Stimulated activated CD4-positive, alpha-beta T cell treated with anti-CD3 and anti-CD28 coated beads, Interleukin-2, amount 100 ng/mL, for 4 hours (primary cell): Measurements from ENCODE around the gene SCGB3A1.

Experiments
- DNase-seq: peaks from one replicate; pipeline ENCODE4 v3.0.0-alpha.2; 2020; ENCODE audit warnings: low read depth

Gene SCGB3A1

GRCh38 chr5:180604271-180604670 lies 13.0 kb upstream of the SCGB3A1 start:
- DNase-seq: no peak

- no peak for DNase-seq
Observed at GRCh38 chr5:180603076-180603594, 11.8 kb upstream of the SCGB3A1 start.

GRCh38 chr5:180602481-180603075 lies 11.3 kb upstream of the SCGB3A1 start:
- DNase-seq: no peak

- DNase-seq: no peak
Observed at GRCh38 chr5:180601591-180602480, 10.5 kb upstream of the SCGB3A1 start.

- DNase-seq: no peak
Observed at GRCh38 chr5:180600554-180601041, 9.3 kb upstream of the SCGB3A1 start.

- no peak for DNase-seq
Observed at GRCh38 chr5:180599981-180600553, 8.8 kb upstream of the SCGB3A1 start.

- DNase-seq: no peak
Observed at GRCh38 chr5:180599590-180599914, 8.3 kb upstream of the SCGB3A1 start.

DNA sequence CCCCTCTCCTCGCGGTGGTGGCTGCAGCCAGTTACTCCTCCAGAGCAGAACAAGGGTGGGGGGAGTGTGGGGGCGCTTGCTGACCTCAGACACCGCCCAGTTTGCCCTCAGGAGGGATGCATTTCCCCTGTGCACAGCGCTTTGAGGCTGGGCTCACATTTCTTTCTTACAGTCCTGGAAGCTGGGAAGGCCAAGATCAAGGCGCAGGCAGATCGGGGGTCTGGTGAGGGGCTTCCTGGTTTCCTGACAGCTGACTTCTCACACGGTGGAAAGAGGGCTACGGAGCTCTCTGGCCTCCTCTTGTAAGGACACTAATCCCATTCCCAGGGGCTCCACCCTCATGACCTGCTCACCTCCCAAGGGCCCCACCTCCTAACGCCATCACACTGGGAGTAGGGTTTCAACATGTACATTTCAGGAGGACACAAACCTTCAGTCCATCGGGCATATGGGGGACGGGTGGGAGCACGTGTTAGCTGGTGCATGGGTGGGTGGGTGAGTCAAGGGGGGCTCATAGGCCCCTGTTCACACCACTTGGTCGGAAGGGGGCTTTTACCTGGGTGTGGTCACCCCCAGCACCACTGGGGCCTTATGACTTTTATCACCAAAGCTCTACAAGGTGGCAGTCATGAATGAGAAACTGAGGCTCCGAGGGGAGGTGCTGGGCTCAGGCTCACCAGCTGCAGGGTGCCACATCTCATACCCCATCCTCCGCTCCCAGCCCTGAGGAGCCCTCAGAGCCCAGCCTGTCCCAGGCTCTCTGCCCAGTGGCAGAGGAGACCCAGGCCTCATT lies 7.7 kb upstream of the SCGB3A1 start:
- no peak for DNase-seq

- DNase-seq: no peak
Observed at GRCh38 chr5:180598316-180598701, 7.0 kb upstream of the SCGB3A1 start.

- DNase-seq: no peak
Observed at GRCh38 chr5:180596668-180597231, 5.5 kb upstream of the SCGB3A1 start.

GRCh38 chr5:180596115-180596667 lies 4.9 kb upstream of the SCGB3A1 start:
- DNase-seq: no peak

DNA sequence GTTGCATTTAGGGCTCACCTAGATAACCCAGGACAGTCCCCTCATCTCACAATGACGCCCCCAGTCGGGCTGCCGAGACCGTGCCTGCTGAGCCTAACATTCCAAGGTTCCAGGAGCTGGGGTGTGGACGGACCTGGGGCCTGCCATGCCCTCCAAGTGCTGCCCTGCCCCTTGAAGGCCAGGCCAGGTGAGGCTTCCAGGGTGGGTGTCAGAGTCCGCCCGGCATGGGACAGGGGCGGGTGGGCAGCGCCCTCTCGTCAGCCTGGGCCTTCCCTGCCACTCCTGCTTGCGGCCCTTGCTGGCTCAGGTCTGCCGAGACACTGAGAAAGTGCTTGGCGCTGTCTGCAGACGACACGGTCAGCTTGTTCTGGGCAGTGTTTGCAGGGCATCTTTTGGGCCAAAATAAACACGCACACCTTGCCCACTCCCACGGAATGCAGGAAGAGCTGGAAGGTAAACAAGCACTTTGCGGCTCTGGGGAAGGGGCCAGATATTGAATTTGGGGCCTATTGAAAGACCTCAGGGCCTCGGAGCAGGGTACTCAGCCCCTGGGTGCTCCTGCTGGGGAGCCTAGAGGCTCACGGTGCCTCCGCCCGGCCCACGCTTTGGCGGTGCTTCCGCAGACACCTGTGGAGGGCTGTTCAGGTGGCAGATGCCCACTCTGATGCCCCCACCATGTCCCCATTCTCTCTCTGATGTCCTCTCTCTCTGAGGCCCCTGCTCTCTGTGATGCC lies 4.2 kb upstream of the SCGB3A1 start:
- no peak for DNase-seq

GRCh38 chr5:180595046-180595379 lies 3.7 kb upstream of the SCGB3A1 start:
- DNase-seq: no peak

DNA sequence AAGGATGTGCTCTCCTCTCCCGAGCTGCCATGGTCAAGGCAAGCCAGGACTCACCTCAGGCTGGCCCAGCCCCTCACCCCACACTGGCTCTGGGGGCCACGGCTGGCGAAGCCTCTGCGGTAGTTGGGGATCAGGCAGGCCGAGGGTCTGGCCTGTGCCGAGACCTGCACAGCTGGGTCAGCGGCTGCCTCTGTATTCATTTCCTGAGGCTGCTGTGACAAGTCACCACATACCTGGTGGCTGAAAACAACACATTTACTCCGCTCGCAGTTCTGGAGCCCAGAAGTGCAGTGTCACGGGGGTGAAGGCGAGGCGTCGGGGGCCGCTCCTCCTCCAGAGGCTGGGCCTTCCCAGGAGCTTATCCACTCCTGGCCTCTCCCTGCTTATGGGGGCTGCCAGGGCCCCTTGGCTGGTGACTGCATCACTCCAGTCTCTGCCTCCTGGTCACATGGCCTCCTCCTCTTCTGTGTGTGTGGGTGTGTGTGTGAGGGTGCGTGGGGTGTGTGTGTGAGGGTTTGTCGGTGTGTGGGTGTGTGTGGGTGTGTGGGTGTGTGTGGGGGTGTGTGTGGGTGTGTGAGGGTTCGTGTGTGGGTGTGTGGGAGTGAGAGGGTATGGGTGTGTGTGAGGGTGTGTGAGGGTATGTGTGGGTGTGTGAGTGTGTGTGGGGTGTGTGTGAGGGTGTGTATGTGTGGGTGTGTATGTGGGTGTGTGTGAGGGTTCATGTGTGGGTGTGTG lies 3.2 kb upstream of the SCGB3A1 start:
- no peak for DNase-seq

- DNase-seq: no peak
Observed at GRCh38 chr5:180593446-180594206, 2.3 kb upstream of the SCGB3A1 start.

- no peak for DNase-seq
Observed at GRCh38 chr5:180592176-180592575, 877 bp upstream of the SCGB3A1 start.

GRCh38 chr5:180590543-180591310 lies 572 bp downstream of the SCGB3A1 start:
- no peak for DNase-seq

- DNase-seq: no peak
Observed at GRCh38 chr5:180589771-180590542, 1.3 kb downstream of the SCGB3A1 start.
